H54 (cell line): ENCODE measurements around the gene SPATA2.
A peak's percentile ranks its signal among the peaks of the same experiment; 100 is the strongest.

ENCODE experiments used
- DNase-seq: peaks from one replicate; pipeline ENCODE4 v3.0.0; 2011; ENCODE audit warnings: low spot score, mixed read lengths; ENCODE audit not compliant: insufficient read length
- FAIRE-seq: peaks from 3 replicates; lab custom pipeline; 2011; peaks lifted over from hg19 to GRCh38; lab: Jason Lieb, UNC
- POLR2A ChIP-seq: IDR thresholded peaks from 2 replicates; pipeline ENCODE4 v1.6.1; 2011; ENCODE audit warnings: low read depth, mild to moderate bottlenecking, low read length

The SPATA2 gene

GRCh38 chr20:49858076-49858585, 57.2 kb downstream of the SPATA2 start:
- FAIRE-seq (no peak), DNase-seq (no peak)
- TF ChIP-seq POLR2A, result no peak

- no peak for TF ChIP-seq POLR2A
- no peak for DNase-seq
- FAIRE-seq, result no peak
These were observed 58.4 kb downstream of the SPATA2 start for GRCh38 chr20:49856904-49857303.

- no peak for TF ChIP-seq POLR2A
- DNase-seq (no peak), FAIRE-seq (no peak)
These were observed 61.0 kb downstream of the SPATA2 start for GRCh38 chr20:49854190-49854875.

GRCh38 chr20:49853640-49854039, 61.7 kb downstream of the SPATA2 start:
- FAIRE-seq (no peak), DNase-seq (peak; percentile 67)

More at GRCh38 chr20:49853640-49854039, 61.7 kb downstream of the SPATA2 start:
- no peak for TF ChIP-seq POLR2A
